HFF-Myc (cell line): ENCODE measurements around the gene SCARB2.

Experiments
- DNase-seq: peaks from one replicate; pipeline ENCODE4 v3.0.0-alpha.2; 2011; ENCODE audit warnings: low read depth; ENCODE audit errors: extremely low read depth
- H3K4me3 ChIP-seq: replicated peaks from 2 replicates; pipeline ENCODE4 v1.5.1; 2011; ENCODE audit warnings: low read depth, mild to moderate bottlenecking, control low read depth, low read length
- CTCF ChIP-seq: IDR thresholded peaks from 2 replicates; pipeline ENCODE4 v1.5.1; 2012; ENCODE audit warnings: mild to moderate bottlenecking, low read depth, low read length, control low read depth; ENCODE audit errors: missing control alignments

The SCARB2 gene

GRCh38 chr4:76233083-76233482 is 19.5 kb upstream of the SCARB2 start:
- TF ChIP-seq CTCF: no peak
- DNase-seq: no peak
- no peak overlapping the region for H3K4me3 ChIP-seq

GRCh38 chr4:76232681-76233080 is 19.1 kb upstream of the SCARB2 start:
- no peak overlapping the region for H3K4me3 ChIP-seq
- TF ChIP-seq CTCF: no peak
- DNase-seq: no peak

GRCh38 chr4:76226418-76226817 is 12.8 kb upstream of the SCARB2 start:
- no peak overlapping the region for H3K4me3 ChIP-seq
- no peak for DNase-seq
- TF ChIP-seq CTCF: no peak

GRCh38 chr4:76224171-76224570 is 10.5 kb upstream of the SCARB2 start:
- TF ChIP-seq CTCF: no peak
- DNase-seq: no peak
- H3K4me3 ChIP-seq: no peak overlapping the region

GRCh38 chr4:76219299-76220055 is 5.9 kb upstream of the SCARB2 start:
- DNase-seq: no peak
- H3K4me3 ChIP-seq: no peak overlapping the region
- TF ChIP-seq CTCF: no peak

GRCh38 chr4:76216975-76217814 is 3.6 kb upstream of the SCARB2 start:
- TF ChIP-seq CTCF: no peak
- H3K4me3 ChIP-seq: no peak overlapping the region
- no peak for DNase-seq
